Spleen (tissue), 11 donors: ENCODE measurements around the gene ISM2. TPM values are rescaled to one million over a fixed set of nuclear protein-coding genes. Genes with fewer than 3 reads are reported as not detected.

Experiments used
- DNase-seq: peaks from one replicate; pipeline ENCODE4 v3.0.0-alpha.2; 2020
- H3K27ac ChIP-seq, 8 donors: fragments of 200-600 bp; sonication (generic) in 7 of 8; 1 replicate in 4 of 8; 2 replicates in 4 of 8; pipeline versions ENCODE4 v1.5.0 to v1.8.0; 2016 to 2021; ENCODE audit warnings: inconsistent platforms in 4 of 8, mild to moderate bottlenecking in 4 of 8, moderate library complexity in 1 of 8
- H3K27me3 ChIP-seq, 7 donors: fragments of 200-600 bp; sonication (generic) in 6 of 7; replicated peaks in 1 of 7; 1 replicate in 4 of 7; 2 replicates in 3 of 7; pipeline versions ENCODE4 v1.5.0 to v1.8.0; 2016 to 2021; ENCODE audit warnings: inconsistent platforms in 3 of 7, mild to moderate bottlenecking in 1 of 7
- H3K36me3 ChIP-seq, 6 donors: fragments of 200-600 bp; sonication (generic) in 5 of 6; 1 replicate in 4 of 6; 2 replicates in 2 of 6; pipeline versions ENCODE4 v1.5.0 to v1.8.0; 2016 to 2021; ENCODE audit warnings: inconsistent platforms in 2 of 6
- H3K4me1 ChIP-seq, 6 donors: fragments of 200-600 bp; sonication (generic) in 5 of 6; 1 replicate in 3 of 6; 2 replicates in 3 of 6; pipeline versions ENCODE4 v1.5.0 to v1.8.0; 2016 to 2021; ENCODE audit warnings: inconsistent platforms in 3 of 6
- H3K4me3 ChIP-seq, 8 donors: fragments of 200-600 bp; sonication (generic) in 7 of 8; 1 replicate in 4 of 8; 2 replicates in 4 of 8; pipeline versions ENCODE4 v1.5.0 to v1.8.0; 2016 to 2021; ENCODE audit warnings: inconsistent platforms in 4 of 8, mild to moderate bottlenecking in 4 of 8, moderate library complexity in 2 of 8
- H3K9me3 ChIP-seq, 8 donors: fragments of 200-600 bp; sonication (generic) in 7 of 8; 1 replicate in 4 of 8; 2 replicates in 4 of 8; pipeline versions ENCODE4 v1.5.0 to v1.8.0; 2016 to 2021; ENCODE audit warnings: inconsistent platforms in 4 of 8
- POLR2A ChIP-seq, 3 donors: fragments of 450-650 bp; IDR thresholded peaks; one replicate each; pipeline ENCODE4 v1.5.1; 2017; ENCODE audit warnings: antibody characterized with exemption in 3 of 3, mild to moderate bottlenecking in 1 of 3
- POLR2AphosphoS5 ChIP-seq, 3 donors: sonication (generic); formaldehyde crosslinking; IDR thresholded peaks; one replicate each; pipeline ENCODE4 v1.5.1; 2017; ENCODE audit warnings: antibody characterized with exemption in 3 of 3
- WGBS, 5 donors: extraction: QIAGEN DNeasy Blood & Tissue Kit in 3 of 5; methylation state at CpG; one replicate each; pipeline versions ENCODE4 v1.1.5 to v1.1.7; 2013 to 2018; 5-methylcytosine and 5-hydroxymethylcytosine counted together
- intact Hi-C: fragments of 100-400 bp; cut with DNase I; formaldehyde crosslinking; loops from one replicate; pipeline ENCODE4 v1.15.0; 2023; ENCODE audit warnings: low total_unique reads
- polyA plus RNA-seq, 3 donors: library from polyadenylated mRNA; stranded (reverse); fragments of 200-250 nt; gene quantifications; one replicate each; pipeline ENCODE4 v1.2.1, GENCODE V29; 2013
- total RNA-seq, 7 donors: library from RNA; depleted of rRNA in 3 of 7; stranded (reverse); fragments of >200 nt in 3 of 7; fragmentation: NEBNext Ultra II Directional in 4 of 7; extraction: Animal tissue kit (Norgen Biotek cat#: 25700) in 4 of 7; gene quantifications; one replicate each; pipeline versions ENCODE4 v1.1.0 to v1.2.1, GENCODE V29; 2016 to 2021
- TF ChIP-seq, protein P1 (sequence below), 11 experiments: fragments of 200-600 bp in 7 of 11; fragments of 450-650 bp in 4 of 11; sonication (generic) in 4 of 11; IDR thresholded peaks in 8 of 11; conservative IDR thresholded peaks in 3 of 11; 1 replicate in 7 of 11; 2 replicates in 4 of 11; pipeline versions ENCODE4 v1.4.0 to v1.8.0; 2016 to 2021; ENCODE audit warnings: antibody characterized with exemption in 11 of 11, inconsistent platforms in 4 of 11, mild to moderate bottlenecking in 1 of 11
- donor health status: healthy with polysubstance abuse.
- donor health status: DM: no; HTN: no; CAD: no; lungs with moderate emphysema.
- donor health status: DM: no; HTN: no; CAD: no.
- donor health status: Bipolar disorder and iron deficiency.
- donor health status: healthy.
- donor health status: DM: no; HTN: no; CAD: no.
- donor health status: DM: yes; HTN: yes; CAD: no.

The ISM2 gene
- total and polyA plus RNA-seq, 10 donors = 0.13 to 0.56 (median 0.43) TPM; not detected in 5

DNA sequence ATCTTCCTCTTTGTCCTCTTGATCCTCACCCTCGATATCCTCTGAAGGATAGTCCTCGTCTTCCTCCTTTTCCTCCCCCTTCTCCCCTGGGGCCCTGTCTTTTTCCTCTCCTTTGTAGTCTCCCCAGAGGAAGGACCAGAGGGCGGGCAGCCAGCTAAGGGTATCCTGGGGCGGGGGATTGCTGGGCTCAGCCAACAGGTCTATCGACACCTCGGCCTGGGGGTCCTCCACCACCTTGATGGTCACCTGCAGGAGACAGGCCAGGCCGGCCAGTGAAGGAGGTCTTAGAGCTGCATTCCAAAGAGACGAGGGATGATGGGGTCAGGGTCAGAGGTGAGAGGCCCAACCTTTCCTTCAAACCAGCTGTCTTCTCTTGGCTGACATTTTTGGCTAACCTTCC lies 16.2 kb downstream of the ISM2 start:
- TF ChIP-seq POLR2A (IDR thresholded peaks at IDR 0.05) = no peak
- no peak for TF ChIP-seq POLR2AphosphoS5 (IDR thresholded peaks at IDR 0.05)
- TF ChIP-seq, protein P1, sequence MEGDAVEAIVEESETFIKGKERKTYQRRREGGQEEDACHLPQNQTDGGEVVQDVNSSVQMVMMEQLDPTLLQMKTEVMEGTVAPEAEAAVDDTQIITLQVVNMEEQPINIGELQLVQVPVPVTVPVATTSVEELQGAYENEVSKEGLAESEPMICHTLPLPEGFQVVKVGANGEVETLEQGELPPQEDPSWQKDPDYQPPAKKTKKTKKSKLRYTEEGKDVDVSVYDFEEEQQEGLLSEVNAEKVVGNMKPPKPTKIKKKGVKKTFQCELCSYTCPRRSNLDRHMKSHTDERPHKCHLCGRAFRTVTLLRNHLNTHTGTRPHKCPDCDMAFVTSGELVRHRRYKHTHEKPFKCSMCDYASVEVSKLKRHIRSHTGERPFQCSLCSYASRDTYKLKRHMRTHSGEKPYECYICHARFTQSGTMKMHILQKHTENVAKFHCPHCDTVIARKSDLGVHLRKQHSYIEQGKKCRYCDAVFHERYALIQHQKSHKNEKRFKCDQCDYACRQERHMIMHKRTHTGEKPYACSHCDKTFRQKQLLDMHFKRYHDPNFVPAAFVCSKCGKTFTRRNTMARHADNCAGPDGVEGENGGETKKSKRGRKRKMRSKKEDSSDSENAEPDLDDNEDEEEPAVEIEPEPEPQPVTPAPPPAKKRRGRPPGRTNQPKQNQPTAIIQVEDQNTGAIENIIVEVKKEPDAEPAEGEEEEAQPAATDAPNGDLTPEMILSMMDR (IDR thresholded peaks at IDR 0.05 in 8 of 11, conservative IDR thresholded peaks at IDR 0.05 in 3 of 11) = no peak
- Histone ChIP-seq H3K27ac (no peak overlapping the region), H3K36me3 (no peaks in the 10 kb centered on the region), H3K4me3 (no peak overlapping the region), H3K4me1 (no peaks in the 10 kb centered on the region), H3K9me3 (no peaks in the 10 kb centered on the region), H3K27me3 (no peaks in the 10 kb centered on the region)
- DNase-seq = no peak
- intact Hi-C loops = no loop called here
- WGBS, 5 donors = 62 to 76% (median 74%) methylated on average over 7 to 8 of the region's 8 CpGs

DNA sequence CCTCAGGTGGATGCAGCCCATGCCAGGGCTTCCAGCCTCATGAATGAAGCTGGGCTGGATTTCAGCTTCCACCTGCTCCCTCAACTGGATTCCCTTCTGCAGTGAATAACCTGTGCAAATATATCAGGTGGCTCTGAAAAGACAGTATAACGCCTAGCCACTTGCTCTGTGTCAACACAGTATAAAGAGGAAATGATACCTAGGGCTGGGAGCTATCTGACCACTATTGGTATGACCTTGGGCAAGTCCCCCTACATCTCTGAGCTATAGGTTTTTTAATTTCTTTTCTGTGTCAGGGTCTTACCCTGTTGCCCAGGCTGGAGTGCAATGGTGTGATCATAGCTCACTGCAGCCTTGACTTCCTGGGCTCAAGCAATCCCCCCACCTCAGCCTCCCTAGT lies 19.8 kb downstream of the ISM2 start:
- DNase-seq = no peak
- Histone ChIP-seq H3K36me3 (no peaks in the 10 kb centered on the region), H3K4me3 (no peak overlapping the region), H3K27me3 (no peaks in the 10 kb centered on the region), H3K9me3 (no peaks in the 10 kb centered on the region), H3K27ac (no peak overlapping the region), H3K4me1 (no peaks in the 10 kb centered on the region)
- intact Hi-C loops = no loop called here
- TF ChIP-seq POLR2AphosphoS5 (IDR thresholded peaks at IDR 0.05) (no peak), POLR2A (IDR thresholded peaks at IDR 0.05) (no peak)
- TF ChIP-seq, protein P1 (IDR thresholded peaks at IDR 0.05 in 8 of 11, conservative IDR thresholded peaks at IDR 0.05 in 3 of 11) = no peak
- WGBS, 5 donors = 48 to 70% (median 53%) methylated on average over 1 of the region's 1 CpG

DNA sequence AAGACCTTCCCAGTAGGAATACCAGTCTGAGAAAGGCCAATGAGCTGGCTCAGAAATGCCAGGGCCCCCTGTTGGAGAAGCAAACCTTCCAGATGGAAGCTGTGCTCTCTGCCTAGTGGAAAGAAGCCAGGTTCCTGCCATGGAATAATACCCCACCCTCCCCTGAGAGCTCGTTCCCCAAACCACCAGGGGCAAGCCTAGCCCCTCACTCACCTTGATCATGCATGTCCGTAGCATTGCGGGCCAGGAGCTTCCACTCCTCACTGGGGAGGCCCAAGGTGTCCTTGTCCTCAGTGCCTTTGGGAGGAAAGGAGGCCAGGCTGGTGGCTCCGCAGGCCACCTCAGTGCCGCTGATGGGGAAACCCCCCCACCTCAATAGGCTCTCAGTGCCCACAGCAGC lies 20.6 kb downstream of the ISM2 start:
- H3K36me3 ChIP-seq = no peaks in the 10 kb centered on the region
- H3K27me3 ChIP-seq = no peaks in the 10 kb centered on the region
- intact Hi-C loops = no loop called here
- no peak overlapping the region for H3K4me3 ChIP-seq
- WGBS, 5 donors = 86 to 96% (median 93%) methylated on average over 3 to 5 of the region's 5 CpGs
- no peaks in the 10 kb centered on the region for H3K4me1 ChIP-seq
- TF ChIP-seq, protein P1 (IDR thresholded peaks at IDR 0.05 in 8 of 11, conservative IDR thresholded peaks at IDR 0.05 in 3 of 11) = no peak
- no peak for TF ChIP-seq POLR2A (IDR thresholded peaks at IDR 0.05)
- TF ChIP-seq POLR2AphosphoS5 (IDR thresholded peaks at IDR 0.05) = no peak
- DNase-seq = no peak
- no peak overlapping the region for H3K27ac ChIP-seq
- H3K9me3 ChIP-seq = no peaks in the 10 kb centered on the region

DNA sequence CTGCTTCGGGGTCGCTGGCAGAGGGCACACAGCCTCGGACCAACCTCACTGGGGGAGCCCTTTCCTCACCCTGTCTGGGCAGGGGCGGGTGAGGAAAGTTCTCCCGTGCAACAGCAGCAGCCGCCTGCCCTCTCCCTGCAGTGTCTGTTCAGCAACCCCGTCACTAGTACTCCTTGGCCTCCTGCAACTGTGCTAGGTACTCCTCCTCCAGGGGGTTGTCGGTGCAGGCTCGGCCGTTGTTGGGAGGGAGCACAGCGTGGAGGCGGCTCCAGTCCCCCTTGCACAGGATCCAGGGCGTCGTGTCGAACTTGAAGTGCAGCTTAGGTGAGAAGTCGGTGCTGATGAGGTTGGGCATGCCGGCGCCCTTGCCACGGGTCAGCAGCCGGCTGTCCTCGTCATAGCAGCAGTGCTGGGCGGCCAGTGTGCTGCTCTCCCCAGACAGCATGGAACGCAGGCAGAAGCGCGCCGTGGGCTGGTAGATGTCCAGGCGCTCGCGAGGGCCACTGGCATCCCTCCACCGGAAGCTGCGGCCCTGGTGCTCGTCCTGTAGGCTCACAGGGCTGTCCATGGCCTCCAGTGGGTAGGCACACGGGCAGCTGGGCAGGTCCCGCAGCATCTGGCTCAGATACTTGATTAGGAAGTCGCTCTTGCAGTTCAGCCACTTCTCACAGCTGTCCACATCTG lies 23.0 kb downstream of the ISM2 start:
- H3K4me3 ChIP-seq = no peak overlapping the region
- peaks cover 0 to under 1% (median 0%) of the 10 kb centered on the region in 6 donors for H3K36me3 ChIP-seq
- WGBS, 5 donors = 84 to 90% (median 86%) methylated on average over 20 to 35 of the region's 35 CpGs
- no peak for TF ChIP-seq POLR2AphosphoS5 (IDR thresholded peaks at IDR 0.05)
- no peaks in the 10 kb centered on the region for H3K9me3 ChIP-seq
- H3K27me3 ChIP-seq = no peaks in the 10 kb centered on the region
- no peaks in the 10 kb centered on the region for H3K4me1 ChIP-seq
- DNase-seq = no peak
- intact Hi-C loops = no loop called here
- H3K27ac ChIP-seq = no peak overlapping the region
